Aorta (tissue), 5 donors: ENCODE results near the gene PRKD1. TPM values are rescaled to one million over a fixed set of nuclear protein-coding genes. Genes with fewer than 3 reads are reported as not detected.

Source experiments
- ATAC-seq: fragments of 200-7000 bp; cut with Tn5 transposase; one replicate; pipeline ENCODE4 v1.9.1; 2022; ENCODE audit warnings: moderate library complexity; ENCODE audit not compliant: low FRiP score
- DNase-seq, 2 donors: peaks; one replicate each; pipeline ENCODE4 v3.0.0-alpha.2; 2020
- H3K27ac ChIP-seq, 2 donors: one replicate each; pipeline ENCODE4 v1.5.1; 2013; ENCODE audit warnings: low read length in 2 of 2, mild to moderate bottlenecking in 2 of 2, moderate library complexity in 2 of 2, control low read depth in 1 of 2, inconsistent platforms in 1 of 2, low read depth in 1 of 2
- H3K27me3 ChIP-seq, 2 donors: one replicate each; pipeline ENCODE4 v1.6.1; 2013; ENCODE audit warnings: control low read depth in 1 of 2, low read length in 1 of 2, mild to moderate bottlenecking in 1 of 2, moderate library complexity in 1 of 2; ENCODE audit not compliant: insufficient read depth in 2 of 2, control insufficient read depth in 1 of 2
- H3K36me3 ChIP-seq, 2 donors: one replicate each; pipeline ENCODE4 v1.6.1; 2013; ENCODE audit warnings: control low read depth in 1 of 2, low read length in 1 of 2, mild to moderate bottlenecking in 1 of 2; ENCODE audit not compliant: insufficient read depth in 2 of 2, control insufficient read depth in 1 of 2
- H3K4me1 ChIP-seq, 2 donors: one replicate each; pipeline ENCODE4 v1.6.1; 2013; ENCODE audit warnings: low read length in 2 of 2, control low read depth in 1 of 2, mild to moderate bottlenecking in 1 of 2, moderate library complexity in 1 of 2; ENCODE audit not compliant: insufficient read depth in 2 of 2, control insufficient read depth in 1 of 2
- H3K4me3 ChIP-seq, 2 donors: one replicate each; pipeline ENCODE4 v1.5.1; 2013; ENCODE audit warnings: low read length in 2 of 2, control low read depth in 1 of 2, mild to moderate bottlenecking in 1 of 2
- H3K9me3 ChIP-seq: one replicate; pipeline ENCODE4 v1.6.1; 2013; ENCODE audit warnings: mild to moderate bottlenecking, low read length; ENCODE audit not compliant: control insufficient read depth
- WGBS, 2 donors: extraction: QIAGEN DNeasy Blood & Tissue Kit; methylation state at CpG; one replicate each; pipeline ENCODE4 v1.1.7; 2013; 5-methylcytosine and 5-hydroxymethylcytosine counted together
- intact Hi-C, 2 donors: fragments of 100-400 bp; cut with DNase I; formaldehyde crosslinking; loops; one replicate each; pipeline versions ENCODE4 v1.14.2 to v1.15.0; 2022
- polyA plus RNA-seq, 2 donors: library from polyadenylated mRNA; stranded (reverse); fragments of 200-250 nt; gene quantifications; one replicate each; pipeline ENCODE4 v1.2.3, GENCODE V29; 2013
- total RNA-seq, 2 donors: library from RNA; stranded (reverse); fragmentation: NEBNext Ultra II Directional; extraction: Animal tissue kit (Norgen Biotek cat#: 25700); gene quantifications; one replicate each; pipeline ENCODE4 v1.2.1, GENCODE V29; 2021
- donor health status: healthy with polysubstance abuse.
- donor health status: Bipolar disorder and iron deficiency.
- donor health status: DM: no; HTN: no; CAD: no.
- donor health status: DM: no; HTN: no; CAD: no.
- donor health status: DM: yes; HTN: yes; CAD: no.

PRKD1 gene
- total and polyA plus RNA-seq, 4 donors: 6.9 to 27.9 (median 21.7) TPM

DNA sequence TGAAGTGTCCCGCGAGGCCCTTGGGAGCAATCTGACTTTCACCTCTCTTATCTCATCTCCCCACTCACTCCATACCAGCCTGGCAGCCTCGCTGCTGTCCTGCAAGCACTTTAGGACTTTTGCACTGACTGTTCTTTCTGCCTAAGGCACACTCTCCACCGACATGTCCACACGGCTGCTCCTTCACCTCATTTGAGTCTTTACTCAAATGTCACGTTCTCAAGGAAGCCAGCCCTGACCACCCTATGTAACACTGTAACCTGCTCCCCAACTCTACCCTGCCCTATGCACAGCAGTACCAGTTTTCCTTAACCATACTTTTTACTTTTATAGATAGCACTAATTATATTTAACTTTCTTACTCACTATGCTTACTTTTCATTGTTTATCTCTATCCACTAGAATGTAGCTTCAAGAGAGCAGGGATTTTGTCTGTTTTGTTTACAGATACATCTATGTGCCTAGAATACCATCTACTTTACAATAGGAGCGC is 32.0 kb downstream of the PRKD1 start:
- no peak for ATAC-seq
- no peak overlapping the region for H3K4me3 ChIP-seq
- 81 to 89% methylated on average over 7 of the region's 7 CpGs for WGBS, 2 donors
- H3K4me1 ChIP-seq: peaks cover 2% of the 10 kb centered on the region in 2 donors
- H3K27me3 ChIP-seq: no peaks in the 10 kb centered on the region
- no peak for DNase-seq
- intact Hi-C loops: no loop called here
- no peaks in the 10 kb centered on the region for H3K36me3 ChIP-seq
- no peaks in the 10 kb centered on the region for H3K9me3 ChIP-seq
- no peak overlapping the region for H3K27ac ChIP-seq

DNA sequence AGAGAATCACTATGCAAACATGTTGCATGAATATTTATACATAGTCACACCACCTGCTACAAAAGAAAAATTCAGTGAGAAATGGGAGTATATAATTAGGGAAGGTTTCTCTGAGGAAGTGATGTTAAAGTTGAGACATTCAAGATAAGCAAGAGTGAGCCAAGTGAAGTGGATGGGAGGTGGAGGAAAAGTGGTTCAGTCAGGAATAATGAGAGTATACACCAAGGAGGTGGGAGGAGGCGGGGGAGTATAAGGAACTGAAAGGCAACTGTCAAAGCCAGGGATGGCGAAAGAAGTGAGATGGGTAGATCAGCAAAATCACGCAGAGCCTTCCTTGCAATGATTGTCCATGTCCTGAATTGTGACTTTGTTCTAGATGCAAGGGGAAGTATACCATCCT is 33.7 kb downstream of the PRKD1 start:
- Histone ChIP-seq H3K4me3 (no peak overlapping the region), H3K27ac (no peak overlapping the region), H3K27me3 (no peaks in the 10 kb centered on the region), H3K4me1 (peaks cover 2% of the 10 kb centered on the region in 2 donors), H3K9me3 (no peaks in the 10 kb centered on the region), H3K36me3 (no peaks in the 10 kb centered on the region)
- DNase-seq: no peak
- intact Hi-C loops: no loop called here
- no peak for ATAC-seq
- WGBS, 2 donors: 97 to 98% methylated on average over 3 of the region's 3 CpGs

DNA sequence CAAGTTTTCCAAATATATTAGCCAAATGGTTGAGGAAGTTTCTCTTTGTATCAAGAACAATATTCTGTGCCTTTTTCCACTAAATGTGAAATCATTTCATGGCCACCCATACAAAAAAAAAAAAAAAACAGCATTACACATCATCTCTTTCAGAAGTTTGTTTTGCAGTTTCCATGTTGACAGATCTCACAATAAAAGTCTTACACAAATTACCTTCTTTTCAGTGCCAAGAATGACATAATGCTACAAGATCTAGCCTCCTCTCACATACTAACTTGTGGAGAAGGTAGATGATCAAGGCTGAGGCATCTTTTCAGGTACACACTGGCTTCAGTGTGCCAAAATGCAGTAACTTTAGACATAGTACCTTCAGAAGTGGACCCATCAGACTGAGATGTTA is 35.3 kb downstream of the PRKD1 start:
- Histone ChIP-seq H3K27me3 (no peaks in the 10 kb centered on the region), H3K4me1 (peaks cover 2% of the 10 kb centered on the region in 2 donors), H3K36me3 (no peaks in the 10 kb centered on the region), H3K9me3 (no peaks in the 10 kb centered on the region), H3K4me3 (no peak overlapping the region), H3K27ac (no peak overlapping the region)
- DNase-seq: no peak
- intact Hi-C loops: no loop called here
- ATAC-seq: no peak

DNA sequence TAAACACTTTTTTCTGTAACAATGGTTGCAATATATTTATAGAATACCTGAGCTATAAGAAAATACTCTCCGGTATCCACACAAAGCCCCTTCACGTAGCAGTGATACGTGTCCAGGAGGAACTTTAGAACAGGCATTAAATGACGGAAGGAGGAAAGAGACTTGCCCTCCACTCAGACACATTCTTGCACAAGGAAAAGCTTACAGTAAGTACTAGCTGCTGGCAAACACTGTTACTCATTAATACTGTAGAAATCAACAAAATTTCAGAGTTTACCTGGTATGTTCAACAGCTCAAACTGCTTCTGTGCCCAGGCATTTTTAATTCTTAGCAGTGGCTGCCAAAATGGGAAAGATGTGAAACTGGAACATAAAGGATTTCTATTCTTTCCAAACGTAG is 41.7 kb downstream of the PRKD1 start:
- Histone ChIP-seq H3K9me3 (no peaks in the 10 kb centered on the region), H3K27ac (no peak overlapping the region), H3K36me3 (no peaks in the 10 kb centered on the region), H3K27me3 (no peaks in the 10 kb centered on the region), H3K4me3 (no peak overlapping the region), H3K4me1 (peaks cover 0 to 2% of the 10 kb centered on the region in 2 donors)
- 79 to 85% methylated on average over 5 of the region's 5 CpGs for WGBS, 2 donors
- intact Hi-C loops: no loop called here
- ATAC-seq (no peak), DNase-seq (no peak)

DNA sequence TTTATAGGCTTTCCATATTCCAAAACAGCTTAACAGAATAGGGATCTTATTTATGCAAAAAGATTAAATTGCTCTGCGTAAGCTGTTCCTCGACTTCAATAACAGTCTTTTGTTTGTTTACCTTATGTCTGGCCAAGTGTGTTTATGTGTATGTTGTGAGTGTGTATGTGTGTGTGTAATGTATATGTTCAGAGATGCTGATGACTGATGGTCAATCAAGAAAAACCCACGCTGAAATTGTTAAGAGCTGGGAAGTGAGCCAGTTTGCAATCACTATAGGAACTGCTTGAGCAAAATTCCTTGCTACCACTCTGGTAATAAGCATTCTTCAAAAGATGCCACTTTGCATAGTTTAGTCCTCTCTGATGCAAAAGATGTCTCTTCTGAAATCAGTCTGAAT is 59.6 kb downstream of the PRKD1 start:
- 57 to 61% methylated on average over 3 of the region's 3 CpGs for WGBS, 2 donors

DNA sequence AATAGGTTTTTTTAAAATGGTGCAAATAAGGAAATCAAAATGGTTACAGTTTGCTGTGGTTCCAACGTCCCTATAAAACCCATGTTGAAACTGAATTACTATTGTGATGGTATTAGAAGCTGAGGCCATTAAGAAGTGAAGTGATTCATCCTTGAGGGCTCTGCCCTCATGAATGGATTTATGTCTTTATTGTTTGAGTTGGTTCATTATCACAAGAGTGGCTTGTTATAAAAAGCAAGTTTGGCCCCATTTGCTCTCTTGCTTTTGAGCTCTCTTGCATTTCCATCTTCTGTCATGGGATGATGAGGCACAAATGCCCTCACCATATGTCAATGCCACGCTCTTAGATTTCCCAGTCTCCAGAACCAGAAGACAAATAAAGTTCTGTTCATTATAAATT is 62.3 kb downstream of the PRKD1 start:
- Histone ChIP-seq H3K27me3 (no peaks in the 10 kb centered on the region), H3K4me1 (peaks cover 5 to 7% of the 10 kb centered on the region in 2 donors), H3K36me3 (no peaks in the 10 kb centered on the region), H3K27ac (no peak overlapping the region), H3K4me3 (no peak overlapping the region), H3K9me3 (no peaks in the 10 kb centered on the region)
- DNase-seq (no peak), ATAC-seq (no peak)
- intact Hi-C loops: no loop called here
- 89 to 91% methylated on average over 2 of the region's 2 CpGs for WGBS, 2 donors

More for the DNA sequence above, 59.6 kb downstream of the PRKD1 start:
- Histone ChIP-seq H3K27ac (no peak overlapping the region), H3K27me3 (no peaks in the 10 kb centered on the region), H3K36me3 (no peaks in the 10 kb centered on the region), H3K9me3 (no peaks in the 10 kb centered on the region), H3K4me3 (no peak overlapping the region), H3K4me1 (peaks cover 0 to 3% of the 10 kb centered on the region in 2 donors)
- no peak for ATAC-seq
- intact Hi-C loops: no loop called here
- no peak for DNase-seq

DNA sequence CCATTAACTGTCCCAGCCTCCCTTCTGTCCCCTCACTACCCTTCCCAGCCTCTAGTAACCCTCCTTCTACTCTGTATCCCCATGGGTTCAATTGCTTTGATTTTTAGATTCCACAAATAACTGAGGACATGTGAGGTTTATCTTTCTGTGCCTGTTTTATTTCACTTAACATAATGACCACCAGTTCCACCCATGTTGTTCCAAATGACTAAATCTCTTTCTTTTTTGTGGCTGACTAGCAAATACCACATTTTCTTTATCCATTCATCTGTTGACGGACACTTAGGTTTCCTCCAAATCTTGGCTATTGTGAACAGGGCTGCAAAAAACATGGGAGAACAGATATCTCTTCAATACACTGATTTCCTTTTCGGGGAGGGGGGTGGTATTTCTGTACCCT is 65.7 kb downstream of the PRKD1 start:
- no peak overlapping the region for H3K27ac ChIP-seq
- DNase-seq (no peak), ATAC-seq (no peak)
- H3K27me3 ChIP-seq: no peaks in the 10 kb centered on the region
- H3K36me3 ChIP-seq: no peaks in the 10 kb centered on the region
- WGBS, 2 donors: 76 to 90% methylated on average over 2 of the region's 2 CpGs
- H3K4me3 ChIP-seq: no peak overlapping the region
- intact Hi-C loops: no loop called here
- H3K9me3 ChIP-seq: no peaks in the 10 kb centered on the region
- H3K4me1 ChIP-seq: peaks cover 5 to 12% of the 10 kb centered on the region in 2 donors

DNA sequence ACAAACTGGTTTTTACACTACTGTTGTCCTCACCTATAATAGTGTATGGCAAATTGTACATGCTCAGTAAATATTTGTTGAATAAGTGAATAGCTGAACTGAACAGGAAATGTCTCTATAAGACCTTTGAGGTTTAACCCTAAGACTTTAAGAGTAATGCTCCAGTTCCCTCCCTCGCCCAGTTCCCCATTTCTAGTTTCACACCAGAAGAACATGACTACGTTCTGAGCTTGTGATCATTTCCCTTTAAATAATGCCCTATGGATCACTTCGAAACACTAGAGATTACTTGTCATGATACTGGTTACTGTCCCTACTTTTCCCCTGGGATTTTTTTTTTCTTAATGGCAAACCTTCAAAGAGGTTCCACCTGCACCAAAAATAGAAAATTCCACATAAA is 69.3 kb downstream of the PRKD1 start:
- Histone ChIP-seq H3K4me1 (peaks cover 6 to 20% of the 10 kb centered on the region in 2 donors), H3K36me3 (no peaks in the 10 kb centered on the region), H3K27ac (no peak overlapping the region), H3K27me3 (no peaks in the 10 kb centered on the region), H3K4me3 (no peak overlapping the region), H3K9me3 (no peaks in the 10 kb centered on the region)
- DNase-seq (no peak), ATAC-seq (no peak)
- WGBS, 2 donors: 91 to 97% methylated on average over 3 of the region's 3 CpGs
- intact Hi-C loops: no loop called here

DNA sequence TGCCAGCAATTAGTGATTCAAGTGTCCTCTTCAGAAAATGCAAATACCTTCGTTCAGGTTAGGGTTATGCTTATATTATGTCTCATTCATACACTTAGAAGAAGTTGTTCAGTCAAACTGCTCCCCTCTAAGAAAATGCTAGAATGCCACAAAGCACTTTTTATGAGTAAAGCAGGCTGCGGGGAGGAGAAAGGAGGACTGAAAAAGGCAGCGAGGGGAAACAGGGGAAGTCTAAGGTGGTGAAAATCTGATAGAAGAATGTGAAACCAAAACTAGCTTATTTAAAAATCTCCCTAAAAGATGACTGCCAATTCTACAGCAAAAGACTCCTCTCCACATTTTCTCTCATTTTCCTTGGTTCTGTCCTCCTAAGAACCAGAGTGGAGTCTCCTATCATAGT is 70.1 kb downstream of the PRKD1 start:
- 70 to 85% methylated on average over 3 of the region's 3 CpGs for WGBS, 2 donors

More for the DNA sequence above, 70.1 kb downstream of the PRKD1 start:
- intact Hi-C loops: no loop called here
- H3K4me3 ChIP-seq: no peak overlapping the region
- no peak for ATAC-seq
- H3K9me3 ChIP-seq: no peaks in the 10 kb centered on the region
- no peaks in the 10 kb centered on the region for H3K27me3 ChIP-seq
- peaks cover 6 to 20% of the 10 kb centered on the region in 2 donors for H3K4me1 ChIP-seq
- no peak for DNase-seq
- H3K27ac ChIP-seq: no peak overlapping the region
- no peaks in the 10 kb centered on the region for H3K36me3 ChIP-seq
